A549 (cell line): ENCODE results near the gene UBE2E1. TPM values are rescaled to one million over a fixed set of nuclear protein-coding genes. Genes with fewer than 3 reads are reported as not detected.

ENCODE experiments used
- ATAC-seq, 2 experiments: fragments of 200-7000 bp in 1 of 2; fragments of >200 bp in 1 of 2; cut with Nextera tagmentation in 1 of 2; cut with Tn5 transposase in 1 of 2; 3 replicates each; pipeline versions ENCODE4 v1.8.0 to v1.9.1; 2018 to 2020; ENCODE audit warnings: mild to moderate bottlenecking in 1 of 2, moderate library complexity in 1 of 2
- CTCF ChIA-PET: fragments of 300-600 bp; sonication (Branson Sonifier 250); formaldehyde crosslinking; extraction: SDS; loops from one replicate; lab custom pipeline; 2021; ENCODE audit warnings: antibody characterized with exemption, inconsistent platforms; lab: Yijun Ruan, JAX
- POLR2A ChIA-PET: fragments of 350-600 bp; formaldehyde crosslinking; extraction: SDS; loops from one replicate; lab custom pipeline; 2021; ENCODE audit warnings: antibody characterized with exemption, inconsistent platforms; lab: Yijun Ruan, JAX
- DNase-seq, 2 experiments: peaks; one replicate each; pipeline versions ENCODE4 v3.0.0 to v3.0.0-alpha.2; 2011 to 2016; ENCODE audit warnings: low read depth in 1 of 2, low spot score in 1 of 2
- FAIRE-seq: peaks from 2 replicates; lab custom pipeline; 2011; peaks lifted over from hg19 to GRCh38; lab: Jason Lieb, UNC
- H3K27ac ChIP-seq, 2 experiments: fragments of >200 bp; sonication (Bioruptor Twin); formaldehyde crosslinking; 3 replicates each; pipeline ENCODE4 v1.5.1; 2016 to 2017
- H3K4me1 ChIP-seq: fragments of >200 bp; sonication (Bioruptor Twin); formaldehyde crosslinking; 3 replicates; pipeline ENCODE4 v1.6.1; 2016
- H3K4me2 ChIP-seq: fragments of >200 bp; sonication (Bioruptor Twin); formaldehyde crosslinking; 3 replicates; pipeline ENCODE4 v1.6.1; 2016
- H3K4me3 ChIP-seq: fragments of >200 bp; sonication (Bioruptor Twin); formaldehyde crosslinking; 3 replicates; pipeline ENCODE4 v1.5.1; 2016
- H3K9me3 ChIP-seq: fragments of >200 bp; sonication (Bioruptor Twin); formaldehyde crosslinking; 3 replicates; pipeline ENCODE4 v1.6.1; 2016
- ATOH8 ChIP-seq: fragments of 250-450 bp; sonication (Bioruptor Pico); IDR thresholded peaks from 2 replicates; pipeline ENCODE4 v1.5.0; 2020; ENCODE audit warnings: low read depth, mild to moderate bottlenecking, moderate library complexity
- HDAC2 ChIP-seq: fragments of 200-600 bp; sonication (generic); IDR thresholded peaks from 2 replicates; pipeline ENCODE4 v1.6.1; 2016
- HMGXB4 ChIP-seq: fragments of 250-450 bp; sonication (Bioruptor Pico); IDR thresholded peaks from 2 replicates; pipeline ENCODE4 v1.5.0; 2021; ENCODE audit warnings: mild to moderate bottlenecking, moderate library complexity, borderline replicate concordance
- KDM5A ChIP-seq: fragments of 200-600 bp; sonication (generic); IDR thresholded peaks from 2 replicates; pipeline ENCODE4 v1.6.1; 2016; ENCODE audit warnings: antibody characterized with exemption, mild to moderate bottlenecking
- MAFK ChIP-seq: fragments of 450-650 bp; IDR thresholded peaks from 2 replicates; pipeline ENCODE4 v1.6.1; 2014; ENCODE audit not compliant: partially characterized antibody
- NFE2L2 ChIP-seq: fragments of 150-350 bp; conservative IDR thresholded peaks from 2 replicates; pipeline ENCODE4 v1.6.1; 2014; ENCODE audit warnings: low read length
- RAD21 ChIP-seq, 2 experiments: fragments of >200 bp in 1 of 2; sonication (Bioruptor Twin) in 1 of 2; formaldehyde crosslinking in 1 of 2; IDR thresholded peaks in 1 of 2; conservative IDR thresholded peaks in 1 of 2; 2 replicates in 1 of 2; 3 replicates in 1 of 2; pipeline ENCODE4 v1.6.1; 2012 to 2018; ENCODE audit warnings: inconsistent platforms in 1 of 2
- SMC3 ChIP-seq: fragments of >200 bp; sonication (Bioruptor Twin); formaldehyde crosslinking; IDR thresholded peaks from 3 replicates; pipeline ENCODE4 v1.6.1; 2018; ENCODE audit warnings: inconsistent platforms
- WGBS: methylation state at CpG from one replicate; pipeline ENCODE4 v1.1.6; 2017; ENCODE audit errors: missing lambda C conversion rate; 5-methylcytosine and 5-hydroxymethylcytosine counted together
- polyA plus RNA-seq, 4 experiments: library from polyadenylated mRNA; depleted of rRNA in 3 of 4; stranded (reverse); fragments of >200 nt; fragmentation: RNase III in 1 of 4; extraction: RNeasy Plus Mini Kit Qiagen cat#74134 plus additional on column Dnase treatment in 1 of 4; gene quantifications; 2 replicates in 3 of 4; 3 replicates in 1 of 4; pipeline ENCODE4 v1.2.3, GENCODE V29; 2011 to 2017

Gene UBE2E1
- polyA plus RNA-seq, 2 of the 4 experiments (the other 2 are of a cell fraction) = 151 to 198 TPM

- Histone ChIP-seq H3K4me1 (no peaks in the 10 kb centered on the region), H3K9me3 (no peaks in the 10 kb centered on the region)
- FAIRE-seq = no peak
- peak; percentile 75 for TF ChIP-seq MAFK
- TF ChIP-seq RAD21 (conservative IDR thresholded peaks at IDR 0.05 in 1 of 2, IDR thresholded peaks at IDR 0.05 in 1 of 2) = no peak
- TF ChIP-seq, all 56 proteins: peak for 1
- Histone ChIP-seq H3K4me3 (no peak overlapping the region), H3K4me2 (no peak overlapping the region), H3K27ac (no peak overlapping the region)
- 80% methylated on average over 1 of the region's 1 CpG for WGBS
- ATAC-seq (no peak), DNase-seq (no peak)
- ChIA-PET CTCF (interaction anchor here (1.7 kb wide), 1 partner anchor 11 kb away, joined by 4 read pairs; no protein-coding TSS in a partner anchor), POLR2A (interaction anchor here (0.6 to 3.5 kb wide), 2 partner anchors 9 to 20 kb away, joined by 8 to 21 read pairs; partner anchors contain the start of genes NKIRAS1 and RPL15)
Observed at GRCh38 chr3:23937296-23937695, 131.5 kb downstream of the UBE2E1 start.

DNA sequence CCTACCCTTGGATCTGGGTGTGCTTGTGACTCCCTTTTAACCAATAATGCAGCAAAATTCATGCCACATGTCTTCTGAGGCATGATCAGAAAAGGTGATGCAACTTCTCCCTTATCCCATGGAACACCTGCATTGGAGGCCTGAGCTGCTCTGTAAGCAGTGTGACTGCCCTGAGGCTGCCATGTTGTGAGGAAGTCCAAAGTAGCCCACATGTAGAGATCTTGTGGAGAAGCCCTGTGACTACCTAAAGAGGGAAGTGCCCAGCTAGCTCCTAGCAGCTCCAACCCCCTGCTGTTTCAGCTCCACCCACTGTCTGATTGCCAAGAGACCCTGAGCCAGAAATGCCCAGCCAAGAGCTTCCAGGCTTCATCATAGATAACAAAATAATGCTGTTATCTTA lies 132.9 kb downstream of the UBE2E1 start:
- H3K4me2 ChIP-seq = no peak overlapping the region
- CTCF ChIA-PET = interaction anchor here (1.7 kb wide), 1 partner anchor 12 kb away, joined by 4 read pairs; no protein-coding TSS in a partner anchor

GRCh38 chr3:23940775-23941174 lies 135.0 kb downstream of the UBE2E1 start:
- POLR2A ChIA-PET = interaction anchor here (0.6 to 2.7 kb wide), 2 partner anchors 24 to 122 kb away, joined by 3 to 17 read pairs; partner anchors contain the start of genes NKIRAS1 and RPL15
- 69% methylated on average over 5 of the region's 5 CpGs for WGBS
- no peak for FAIRE-seq

More for the DNA sequence above, 132.9 kb downstream of the UBE2E1 start:
- no peak overlapping the region for H3K4me3 ChIP-seq
- no peak for ATAC-seq
- H3K27ac ChIP-seq = no peak overlapping the region
- H3K4me1 ChIP-seq = no peaks in the 10 kb centered on the region
- no peak for FAIRE-seq
- no peaks in the 10 kb centered on the region for H3K9me3 ChIP-seq
- no peak for TF ChIP-seq HDAC2
- POLR2A ChIA-PET = no interaction called here
- no peak for DNase-seq

More at GRCh38 chr3:23940775-23941174, 135.0 kb downstream of the UBE2E1 start:
- no peak overlapping the region for H3K4me3 ChIP-seq
- H3K27ac ChIP-seq = no peak overlapping the region
- TF ChIP-seq SMC3 (no peak), HMGXB4 (no peak), KDM5A (no peak), NFE2L2 (0 out of 2 replicates have a peak, but pooled peaks have one; percentile 7), ATOH8 (CRISPR knock-in tag) (no peak)
- peaks cover 5% of the 10 kb centered on the region; the same call in 2 of the 3 replicates for H3K4me1 ChIP-seq
- no peaks in the 10 kb centered on the region for H3K9me3 ChIP-seq
- ATAC-seq (no peak), DNase-seq (peak in 1 of 2 experiments; percentile 20)
- H3K4me2 ChIP-seq = no peak overlapping the region
- CTCF ChIA-PET = interaction anchor here (0.8 to 1.3 kb wide), 3 partner anchors 18 to 52 kb away, joined by 3 to 4 read pairs (median 4); no protein-coding TSS in a partner anchor

Other genes starting within 250 kb of the UBE2E1 start
- 12.2 and 16.8 TPM in 2 replicates for gene NKIRAS1, start 111.0 kb downstream of the UBE2E1 start, polyA plus RNA-seq (2011; rRNA removed)
- gene NKIRAS1, start 111.0 kb downstream of the UBE2E1 start, polyA plus RNA-seq (2017; fragmentation: RNase III; extraction: RNeasy Plus Mini Kit Qiagen cat#74134 plus additional on column Dnase treatment) = 13.8 to 15.5 TPM (median 14.8 TPM) in 3 replicates
- 2,933 and 3,149 TPM in 2 replicates for gene RPL15, start 111.2 kb downstream of the UBE2E1 start, polyA plus RNA-seq (2011; rRNA removed)
- 2,088 to 2,178 TPM (median 2,158 TPM) in 3 replicates for gene RPL15, start 111.2 kb downstream of the UBE2E1 start, polyA plus RNA-seq (2017; fragmentation: RNase III; extraction: RNeasy Plus Mini Kit Qiagen cat#74134 plus additional on column Dnase treatment)
- 18.5 and 18.6 TPM in 2 replicates for gene NR1D2, start 139.3 kb downstream of the UBE2E1 start, polyA plus RNA-seq (2011; rRNA removed)
- gene NR1D2, start 139.3 kb downstream of the UBE2E1 start, polyA plus RNA-seq (2017; fragmentation: RNase III; extraction: RNeasy Plus Mini Kit Qiagen cat#74134 plus additional on column Dnase treatment) = 7.2 to 8.1 TPM (median 7.4 TPM) in 3 replicates